ENCODE measurements around the gene CRAMP1.

The CRAMP1 gene

DNA sequence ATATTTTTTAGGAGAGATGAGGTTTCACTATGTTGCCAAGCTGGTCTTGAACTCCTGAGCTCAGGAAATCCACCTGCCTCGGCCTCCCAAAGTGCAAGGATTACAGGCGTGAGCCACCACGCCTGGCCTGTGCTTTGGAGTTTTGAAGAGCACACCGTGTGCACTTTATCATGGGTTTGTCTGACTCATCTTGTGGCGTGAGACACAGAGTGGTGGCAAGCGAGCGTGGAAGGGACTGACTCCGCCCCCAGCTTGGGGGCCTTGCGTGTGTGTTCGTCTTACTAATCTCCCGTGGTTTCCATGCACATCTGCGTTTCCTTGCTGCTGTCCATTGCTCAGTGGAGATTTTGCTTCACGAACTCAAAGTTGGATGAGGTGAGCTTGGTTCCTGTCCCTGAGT is 22.9 kb downstream of the CRAMP1 start:
- no peak for DNase-seq

DNA sequence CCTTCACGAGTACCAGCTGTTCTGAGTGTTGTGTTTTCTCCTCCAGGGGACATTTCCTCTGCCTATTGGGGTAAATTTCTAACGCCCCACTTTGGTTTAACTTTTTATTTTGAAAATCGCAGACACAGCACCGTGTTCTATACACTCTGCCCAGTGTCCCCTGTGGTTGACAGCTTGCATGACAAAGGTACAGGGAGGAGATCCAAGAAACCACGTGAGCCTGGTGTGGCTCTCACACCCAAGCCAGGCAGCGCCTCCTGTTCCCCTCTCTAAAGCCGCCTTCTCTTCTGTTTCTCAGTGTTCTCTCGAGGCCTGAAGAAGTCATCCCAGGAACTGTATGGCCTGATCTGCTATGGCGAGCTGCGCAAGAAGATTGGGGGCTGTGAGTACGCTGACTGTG is 25.4 kb downstream of the CRAMP1 start:
- DNase-seq, result no peak

- no peak for DNase-seq
These were observed 26.6 kb downstream of the CRAMP1 start for GRCh38 chr16:1638757-1639156.

DNA sequence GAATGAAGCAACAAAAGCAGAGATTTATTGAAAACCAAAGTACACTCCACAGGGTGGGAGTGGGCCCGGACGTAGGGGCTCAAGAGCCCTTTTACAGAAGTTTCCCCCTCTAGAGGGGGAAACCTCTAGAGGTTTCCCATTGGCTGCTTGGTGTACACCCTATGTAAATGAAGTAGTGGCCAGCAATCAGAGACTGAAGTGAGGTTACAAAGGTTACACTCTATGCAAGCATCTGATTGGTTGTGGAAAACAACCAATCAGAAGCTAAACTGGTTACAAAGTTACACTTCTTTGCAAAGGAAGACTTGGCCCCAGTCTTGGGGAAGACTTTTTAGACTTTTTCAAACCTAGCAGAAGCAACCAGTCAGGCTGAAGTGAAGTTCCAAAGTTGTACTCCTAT is 27.1 kb downstream of the CRAMP1 start:
- DNase-seq, result no peak

DNA sequence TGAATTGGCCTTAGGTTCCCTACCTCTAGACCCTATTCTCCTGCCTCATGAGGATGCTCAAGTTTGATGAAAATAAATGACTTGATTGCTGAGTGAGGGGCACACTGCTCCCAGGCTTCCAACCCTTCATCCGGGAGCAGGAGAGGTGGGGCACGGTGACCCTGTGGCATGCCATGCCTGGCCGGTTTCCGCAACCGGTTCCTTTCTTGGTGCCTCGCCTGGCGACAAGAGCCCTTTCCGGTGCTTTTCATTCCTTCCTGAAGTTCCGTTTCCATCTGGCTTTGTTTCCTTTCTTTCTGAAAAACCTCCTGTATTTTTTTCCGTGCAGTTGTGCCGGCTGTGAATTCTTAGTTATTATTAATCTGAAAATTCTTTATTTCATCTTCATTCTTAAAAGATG is 27.7 kb downstream of the CRAMP1 start:
- no peak for DNase-seq

DNA sequence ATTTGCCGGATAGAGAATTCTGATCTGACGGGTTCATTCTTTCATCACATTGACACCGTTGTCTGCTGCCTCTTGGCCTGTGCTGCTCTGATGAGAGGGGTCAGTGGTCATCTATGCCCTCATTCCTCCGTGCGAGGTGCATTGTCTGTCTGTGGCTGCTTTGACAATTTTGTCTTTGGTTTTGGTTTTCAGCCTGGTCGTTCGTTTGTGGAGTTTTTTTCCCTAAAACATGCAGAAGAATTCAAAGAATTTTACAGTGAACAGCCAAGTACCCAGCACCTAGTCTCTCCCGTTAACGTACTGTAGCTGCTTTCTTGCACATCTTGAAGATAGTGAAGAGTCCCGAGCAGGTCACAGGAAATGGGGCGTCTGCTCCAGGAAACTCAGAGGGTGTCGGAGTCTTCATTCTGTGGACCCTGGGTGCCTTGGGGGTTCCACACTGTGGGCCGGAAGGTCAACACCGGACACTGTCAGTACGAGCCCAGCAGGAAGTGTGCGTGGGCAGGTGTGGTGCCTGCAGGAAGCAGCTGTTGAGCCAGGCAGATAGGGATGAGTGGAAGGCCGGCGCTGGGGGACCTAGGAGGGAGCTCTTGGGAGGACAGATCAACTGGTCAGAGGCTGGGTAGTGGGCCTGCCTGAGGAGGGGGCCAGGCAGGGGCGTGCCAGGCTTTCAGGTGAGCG is 28.2 kb downstream of the CRAMP1 start:
- no peak for DNase-seq

DNA sequence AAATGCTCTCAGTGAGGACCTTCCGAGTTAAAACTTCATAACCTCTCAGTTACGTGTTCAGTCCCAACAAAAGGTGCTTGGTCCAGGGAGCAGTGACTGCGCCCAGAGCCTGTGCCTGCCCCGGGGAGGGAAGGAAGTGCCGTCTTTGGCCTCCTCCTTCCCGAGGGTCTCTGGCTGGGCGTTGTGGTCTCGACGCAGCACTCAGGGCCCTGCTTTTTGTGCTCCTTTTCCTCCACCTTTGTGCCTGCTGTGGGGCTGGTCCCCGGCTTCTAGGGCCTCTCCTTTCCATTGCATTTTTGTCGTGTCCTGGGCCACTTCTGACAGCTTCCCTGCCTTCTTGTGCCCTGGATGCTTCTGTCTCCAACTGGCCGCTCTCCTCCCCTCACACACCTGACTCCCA is 29.1 kb downstream of the CRAMP1 start:
- DNase-seq, result no peak

GRCh38 chr16:1642148-1642547 is 30.0 kb downstream of the CRAMP1 start:
- no peak for DNase-seq

GRCh38 chr16:1642753-1643152 is 30.6 kb downstream of the CRAMP1 start:
- DNase-seq, result no peak

GRCh38 chr16:1643521-1643920 is 31.4 kb downstream of the CRAMP1 start:
- DNase-seq, result no peak

- no peak for DNase-seq
These were observed 33.9 kb downstream of the CRAMP1 start for GRCh38 chr16:1645914-1646525.

DNA sequence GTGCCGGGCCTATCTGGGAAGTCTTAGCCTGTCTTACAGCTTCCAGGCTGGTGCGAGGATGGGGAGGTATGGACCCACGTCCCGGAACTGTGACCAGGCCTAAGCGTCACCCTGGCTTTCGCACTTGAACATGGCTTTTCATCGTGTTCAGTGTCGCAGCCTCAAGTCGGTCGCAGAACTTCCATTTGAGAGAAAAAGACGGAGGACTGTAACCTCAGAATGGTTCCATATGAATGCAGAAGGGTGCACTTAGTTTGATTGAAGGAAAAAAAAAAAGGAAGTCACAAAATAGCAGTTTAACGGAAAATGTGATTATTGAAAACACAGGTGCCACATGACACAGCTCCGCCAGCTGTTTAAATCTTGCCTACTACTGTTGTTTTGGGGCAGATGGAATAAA is 35.7 kb downstream of the CRAMP1 start:
- no peak for DNase-seq

- no peak for DNase-seq
These were observed 38.0 kb downstream of the CRAMP1 start for GRCh38 chr16:1650131-1650530.

- DNase-seq, result peak; percentile 22
These were observed 39.2 kb downstream of the CRAMP1 start for GRCh38 chr16:1651094-1651973.

GRCh38 chr16:1651974-1652312 is 39.8 kb downstream of the CRAMP1 start:
- DNase-seq, result no peak

DNA sequence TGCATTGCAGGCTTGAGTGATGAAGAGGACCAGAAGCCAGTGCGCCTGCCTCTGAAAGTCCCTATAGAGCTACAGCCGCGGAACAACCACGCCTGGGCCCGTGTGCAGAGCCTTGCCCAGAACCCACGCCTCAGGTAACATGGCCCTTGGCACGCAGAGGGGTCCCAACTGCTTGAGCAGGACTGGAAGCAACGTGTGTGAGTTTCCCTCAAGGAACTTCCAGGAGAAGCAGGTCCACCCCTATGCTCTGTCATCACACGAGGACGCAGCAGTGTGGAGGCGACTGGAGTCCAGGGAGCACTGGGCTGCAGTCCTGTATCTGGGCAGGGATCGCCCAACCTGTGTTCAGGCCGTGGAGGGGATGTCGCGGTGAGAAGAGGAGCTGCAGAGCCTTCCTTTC is 40.9 kb downstream of the CRAMP1 start:
- DNase-seq, result no peak

DNA sequence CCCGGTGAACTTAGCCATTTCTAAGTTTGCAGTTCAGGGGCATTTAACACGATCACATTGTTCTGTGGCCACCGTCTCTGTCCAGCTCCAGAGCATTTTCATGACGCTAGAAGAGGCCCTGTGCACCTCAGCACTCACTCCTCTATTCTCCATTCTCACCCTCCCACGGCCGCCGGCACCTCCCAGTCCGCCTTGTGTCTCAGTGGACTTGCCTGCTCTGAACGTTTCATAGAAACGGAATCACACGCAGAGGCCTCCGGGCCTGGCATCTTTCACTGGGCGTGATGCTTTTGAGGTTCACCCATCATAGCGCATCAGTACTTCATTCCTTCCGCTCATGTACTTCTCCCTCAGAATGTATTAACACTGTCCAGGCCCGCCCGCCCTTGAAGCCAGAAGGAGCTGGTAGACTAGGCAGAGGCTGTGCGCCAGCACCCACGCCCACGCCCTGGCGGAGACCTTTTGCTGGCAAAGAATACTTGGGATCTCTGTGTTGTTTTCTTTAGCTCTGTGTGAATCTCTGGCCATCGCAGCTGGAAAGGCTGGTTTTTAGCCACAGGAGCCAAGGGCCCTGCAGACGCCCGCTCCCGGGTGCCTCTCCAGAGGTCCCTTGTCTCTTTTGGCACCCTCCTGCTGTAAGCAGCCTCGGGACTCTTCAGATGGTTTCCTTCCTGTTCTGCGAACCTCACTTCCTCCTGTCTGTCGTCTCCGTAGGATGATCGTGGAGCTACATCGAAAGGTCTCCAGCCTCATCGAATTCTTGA is 42.5 kb downstream of the CRAMP1 start:
- no peak for DNase-seq

- no peak for DNase-seq
These were observed 43.2 kb downstream of the CRAMP1 start for GRCh38 chr16:1655269-1655807.

- no peak for DNase-seq
These were observed 44.0 kb downstream of the CRAMP1 start for GRCh38 chr16:1655909-1656807.

- DNase-seq, result no peak
These were observed 44.9 kb downstream of the CRAMP1 start for GRCh38 chr16:1656808-1657617.

- no peak for DNase-seq
These were observed 45.7 kb downstream of the CRAMP1 start for GRCh38 chr16:1657841-1658240.
